ENCODE data around the gene DDX10.

DNA sequence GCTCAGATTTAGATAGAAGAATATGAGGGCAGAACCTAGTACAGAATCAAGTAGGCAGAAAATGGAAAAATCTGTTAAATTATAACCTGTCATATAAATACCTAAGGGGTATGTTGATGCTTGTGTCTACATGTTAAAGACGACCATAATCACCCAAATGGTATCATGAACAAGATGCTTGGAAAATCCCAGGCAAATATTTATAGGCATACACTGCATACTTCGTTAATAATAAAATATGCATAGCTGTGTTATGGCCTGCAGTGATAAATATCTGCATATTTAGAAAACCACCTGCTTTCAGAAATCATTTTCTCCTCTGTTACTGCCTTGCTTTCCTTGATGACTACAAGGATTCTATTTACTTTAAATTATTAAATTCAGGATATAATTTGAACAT, 18.9 kb upstream of the DDX10 start:
- TF ChIP-seq, protein P1, sequence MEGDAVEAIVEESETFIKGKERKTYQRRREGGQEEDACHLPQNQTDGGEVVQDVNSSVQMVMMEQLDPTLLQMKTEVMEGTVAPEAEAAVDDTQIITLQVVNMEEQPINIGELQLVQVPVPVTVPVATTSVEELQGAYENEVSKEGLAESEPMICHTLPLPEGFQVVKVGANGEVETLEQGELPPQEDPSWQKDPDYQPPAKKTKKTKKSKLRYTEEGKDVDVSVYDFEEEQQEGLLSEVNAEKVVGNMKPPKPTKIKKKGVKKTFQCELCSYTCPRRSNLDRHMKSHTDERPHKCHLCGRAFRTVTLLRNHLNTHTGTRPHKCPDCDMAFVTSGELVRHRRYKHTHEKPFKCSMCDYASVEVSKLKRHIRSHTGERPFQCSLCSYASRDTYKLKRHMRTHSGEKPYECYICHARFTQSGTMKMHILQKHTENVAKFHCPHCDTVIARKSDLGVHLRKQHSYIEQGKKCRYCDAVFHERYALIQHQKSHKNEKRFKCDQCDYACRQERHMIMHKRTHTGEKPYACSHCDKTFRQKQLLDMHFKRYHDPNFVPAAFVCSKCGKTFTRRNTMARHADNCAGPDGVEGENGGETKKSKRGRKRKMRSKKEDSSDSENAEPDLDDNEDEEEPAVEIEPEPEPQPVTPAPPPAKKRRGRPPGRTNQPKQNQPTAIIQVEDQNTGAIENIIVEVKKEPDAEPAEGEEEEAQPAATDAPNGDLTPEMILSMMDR (IDR thresholded peaks at IDR 0.05): no peak
- TF ChIP-seq POLR2A (IDR thresholded peaks at IDR 0.05): no peak
